Naive thymus-derived CD8-positive, alpha-beta T cell (primary cell): ENCODE measurements around the gene ZBTB16. TPM values are rescaled to one million over a fixed set of nuclear protein-coding genes. Genes with fewer than 3 reads are reported as not detected.

ENCODE experiments used
- ATAC-seq, 2 donors: fragments of 150-1000 bp; cut with Tn5 transposase in 1 of 2; sonication (Bioruptor Pico), chemical (Tn5 transposase) in 1 of 2; 1 replicate in 1 of 2; 2 replicates in 1 of 2; pipeline ENCODE4 v1.10.0; 2021; ENCODE audit warnings: mild to moderate bottlenecking in 2 of 2, moderate library complexity in 2 of 2
- POLR2A ChIA-PET: fragments of 350-600 bp; sonication (Branson Sonifier 250); formaldehyde crosslinking; loops from one replicate; lab custom pipeline; 2021; ENCODE audit warnings: antibody characterized with exemption; lab: Charles Lee
- DNase-seq, 10 donors: peaks; one replicate each; pipeline versions ENCODE4 v3.0.0 to v3.0.0-alpha.2; 2020 to 2022
- H3K27ac Mint-ChIP-seq, 10 donors: one replicate each; pipeline ENCODE4 v1.8.0; 2020 to 2022; ENCODE audit warnings: mild to moderate bottlenecking in 10 of 10, mixed read lengths in 10 of 10, moderate library complexity in 4 of 10, inconsistent platforms in 1 of 10
- H3K27me3 Mint-ChIP-seq, 5 donors: one replicate each; pipeline ENCODE4 v1.8.0; 2021 to 2022; ENCODE audit warnings: mixed read lengths in 5 of 5
- H3K36me3 Mint-ChIP-seq, 3 donors: one replicate each; pipeline ENCODE4 v1.8.0; 2020 to 2022; ENCODE audit warnings: mixed read lengths in 3 of 3, mild to moderate bottlenecking in 2 of 3, inconsistent platforms in 1 of 3
- H3K4me1 Mint-ChIP-seq, 4 donors: one replicate each; pipeline ENCODE4 v1.8.0; 2021 to 2022; ENCODE audit warnings: mixed read lengths in 4 of 4
- H3K4me3 Mint-ChIP-seq, 10 donors: one replicate each; pipeline ENCODE4 v1.8.0; 2020 to 2022; ENCODE audit warnings: mild to moderate bottlenecking in 10 of 10, mixed read lengths in 10 of 10, moderate library complexity in 6 of 10, inconsistent platforms in 1 of 10
- H3K9me3 Mint-ChIP-seq, 9 donors: one replicate each; pipeline ENCODE4 v1.8.0; 2020 to 2022; ENCODE audit warnings: mixed read lengths in 9 of 9, mild to moderate bottlenecking in 3 of 9, inconsistent platforms in 1 of 9, moderate library complexity in 1 of 9
- polyA plus RNA-seq, 3 donors: library from polyadenylated mRNA; unstranded; fragments of 300-500 nt; fragmentation: Illumina TruSeq; gene quantifications; one replicate each; pipeline ENCODE4 v1.2.3, GENCODE V29; 2021
- total RNA-seq, 8 experiments: library from RNA in 2 of 8; stranded (reverse) in 2 of 8; gene quantifications; one replicate each; pipeline ENCODE4 v1.2.3 and lab custom pipeline; 2021 to 2026

ZBTB16 gene
- total and polyA plus RNA-seq, 5 experiments from 2014 or later: 0.21 to 7.5 (median 2.5) TPM

- POLR2A ChIA-PET: interaction anchor here (0.9 to 1.0 kb wide), 2 partner anchors 10 to 18 kb away, joined by 3 to 4 read pairs; no protein-coding TSS in a partner anchor
- peaks cover 6 to 33% (median 15%) of the 10 kb centered on the region in 5 donors for H3K27me3 Mint-ChIP-seq
- peaks cover 0 to 2% (median 0%) of the 10 kb centered on the region in 3 donors for H3K36me3 Mint-ChIP-seq
- H3K27ac Mint-ChIP-seq: peak overlapping the region in 1 of 10 donors; percentile 67
- no peak overlapping the region for H3K4me3 Mint-ChIP-seq
- no peaks in the 10 kb centered on the region for H3K9me3 Mint-ChIP-seq
- H3K4me1 Mint-ChIP-seq: peaks cover 14 to 48% (median 19%) of the 10 kb centered on the region in 4 donors
- ATAC-seq: no peak
- no peak for DNase-seq
These were observed 57.3 kb downstream of the ZBTB16 start for GRCh38 chr11:114116800-114117199.

GRCh38 chr11:114120606-114121005, 61.1 kb downstream of the ZBTB16 start:
- Mint-ChIP-seq H3K4me3 (no peak overlapping the region), H3K9me3 (no peaks in the 10 kb centered on the region), H3K27me3 (peaks cover 0 to 17% (median 11%) of the 10 kb centered on the region in 5 donors), H3K36me3 (peaks cover 0 to 2% (median 0%) of the 10 kb centered on the region in 3 donors), H3K4me1 (peaks cover 19 to 40% (median 22%) of the 10 kb centered on the region in 4 donors), H3K27ac (peak overlapping the region in 1 of 10 donors; percentile 37)
- POLR2A ChIA-PET: no interaction called here
- no peak for DNase-seq
- no peak for ATAC-seq

- Mint-ChIP-seq H3K4me1 (peaks cover 19 to 40% (median 22%) of the 10 kb centered on the region in 4 donors), H3K9me3 (no peaks in the 10 kb centered on the region), H3K27me3 (peaks cover 0 to 17% (median 11%) of the 10 kb centered on the region in 5 donors), H3K27ac (no peak overlapping the region), H3K4me3 (no peak overlapping the region), H3K36me3 (peaks cover 0 to 2% (median 0%) of the 10 kb centered on the region in 3 donors)
- ATAC-seq (no peak), DNase-seq (no peak)
- POLR2A ChIA-PET: no interaction called here
These were observed 61.6 kb downstream of the ZBTB16 start for GRCh38 chr11:114121138-114121537.

GRCh38 chr11:114121804-114122504, 62.4 kb downstream of the ZBTB16 start:
- H3K4me3 Mint-ChIP-seq: no peak overlapping the region
- H3K9me3 Mint-ChIP-seq: no peaks in the 10 kb centered on the region
- POLR2A ChIA-PET: no interaction called here
- DNase-seq (no peak), ATAC-seq (no peak)
- peaks cover 0 to 9% (median 6%) of the 10 kb centered on the region in 5 donors for H3K27me3 Mint-ChIP-seq
- no peak overlapping the region for H3K27ac Mint-ChIP-seq
- peaks cover 0 to 2% (median 0%) of the 10 kb centered on the region in 3 donors for H3K36me3 Mint-ChIP-seq
- peaks cover 15 to 37% (median 19%) of the 10 kb centered on the region in 4 donors for H3K4me1 Mint-ChIP-seq

- ATAC-seq (no peak), DNase-seq (no peak)
- peaks cover 10 to 34% (median 18%) of the 10 kb centered on the region in 4 donors for H3K4me1 Mint-ChIP-seq
- peaks cover 0 to 3% (median 0%) of the 10 kb centered on the region in 5 donors for H3K27me3 Mint-ChIP-seq
- POLR2A ChIA-PET: no interaction called here
- H3K27ac Mint-ChIP-seq: no peak overlapping the region
- no peak overlapping the region for H3K4me3 Mint-ChIP-seq
- H3K9me3 Mint-ChIP-seq: no peaks in the 10 kb centered on the region
- H3K36me3 Mint-ChIP-seq: peaks cover 0 to 2% (median 0%) of the 10 kb centered on the region in 3 donors
These were observed 63.2 kb downstream of the ZBTB16 start for GRCh38 chr11:114122686-114123085.

- Mint-ChIP-seq H3K27me3 (peaks cover 0 to 3% (median 0%) of the 10 kb centered on the region in 5 donors), H3K27ac (no peak overlapping the region), H3K4me3 (no peak overlapping the region), H3K36me3 (peaks cover 0 to 2% (median 0%) of the 10 kb centered on the region in 3 donors), H3K4me1 (peaks cover 10 to 41% (median 18%) of the 10 kb centered on the region in 4 donors), H3K9me3 (no peaks in the 10 kb centered on the region)
- POLR2A ChIA-PET: no interaction called here
- no peak for ATAC-seq
- no peak for DNase-seq
These were observed 64.3 kb downstream of the ZBTB16 start for GRCh38 chr11:114123692-114124330.

GRCh38 chr11:114124601-114125144, 65.2 kb downstream of the ZBTB16 start:
- Mint-ChIP-seq H3K4me1 (peaks cover 16 to 43% (median 23%) of the 10 kb centered on the region in 4 donors), H3K27me3 (peaks cover 0 to 3% (median 0%) of the 10 kb centered on the region in 5 donors), H3K36me3 (no peaks in the 10 kb centered on the region), H3K4me3 (no peak overlapping the region), H3K9me3 (no peaks in the 10 kb centered on the region), H3K27ac (no peak overlapping the region)
- ATAC-seq (no peak), DNase-seq (no peak)
- POLR2A ChIA-PET: interaction anchor here (0.7 kb wide), 1 partner anchor 68 kb away, joined by 4 read pairs; no protein-coding TSS in a partner anchor

- no peaks in the 10 kb centered on the region for H3K36me3 Mint-ChIP-seq
- peaks cover 0 to under 1% (median 0%) of the 10 kb centered on the region in 5 donors for H3K27me3 Mint-ChIP-seq
- no peak overlapping the region for H3K4me3 Mint-ChIP-seq
- H3K9me3 Mint-ChIP-seq: no peaks in the 10 kb centered on the region
- no peak for ATAC-seq
- no peak for DNase-seq
- peak overlapping the region in 1 of 10 donors; percentile 10 for H3K27ac Mint-ChIP-seq
- peaks cover 21 to 48% (median 29%) of the 10 kb centered on the region in 4 donors for H3K4me1 Mint-ChIP-seq
- POLR2A ChIA-PET: no interaction called here
These were observed 66.0 kb downstream of the ZBTB16 start for GRCh38 chr11:114125531-114125930.

GRCh38 chr11:114125959-114126358, 66.4 kb downstream of the ZBTB16 start:
- H3K27me3 Mint-ChIP-seq: no peaks in the 10 kb centered on the region
- H3K4me1 Mint-ChIP-seq: peaks cover 22 to 50% (median 33%) of the 10 kb centered on the region in 4 donors
- POLR2A ChIA-PET: no interaction called here
- no peaks in the 10 kb centered on the region for H3K36me3 Mint-ChIP-seq
- ATAC-seq (no peak), DNase-seq (no peak)
- H3K9me3 Mint-ChIP-seq: no peaks in the 10 kb centered on the region
- no peak overlapping the region for H3K4me3 Mint-ChIP-seq
- peak overlapping the region in 1 of 10 donors; percentile 47 for H3K27ac Mint-ChIP-seq

- no peaks in the 10 kb centered on the region for H3K9me3 Mint-ChIP-seq
- peaks cover 16 to 50% (median 34%) of the 10 kb centered on the region in 4 donors for H3K4me1 Mint-ChIP-seq
- peak overlapping the region in 1 of 10 donors; percentile 41 for H3K27ac Mint-ChIP-seq
- POLR2A ChIA-PET: interaction anchor here (0.5 to 1.1 kb wide), 3 partner anchors 14 to 57 kb away, joined by 3 read pairs; no protein-coding TSS in a partner anchor
- no peaks in the 10 kb centered on the region for H3K27me3 Mint-ChIP-seq
- H3K36me3 Mint-ChIP-seq: no peaks in the 10 kb centered on the region
- H3K4me3 Mint-ChIP-seq: no peak overlapping the region
- ATAC-seq: no peak
- DNase-seq: no peak
These were observed 68.9 kb downstream of the ZBTB16 start for GRCh38 chr11:114128399-114128798.

GRCh38 chr11:114129142-114129541, 69.6 kb downstream of the ZBTB16 start:
- Mint-ChIP-seq H3K9me3 (no peaks in the 10 kb centered on the region), H3K36me3 (no peaks in the 10 kb centered on the region), H3K27ac (peak overlapping the region in 1 of 10 donors; percentile 41), H3K4me3 (peak overlapping the region in 1 of 10 donors; percentile 11), H3K27me3 (no peaks in the 10 kb centered on the region), H3K4me1 (peaks cover 16 to 57% (median 35%) of the 10 kb centered on the region in 4 donors)
- ATAC-seq (no peak), DNase-seq (no peak)
- POLR2A ChIA-PET: interaction anchor here (1.1 kb wide), 1 partner anchor 15 kb away, joined by 3 read pairs; no protein-coding TSS in a partner anchor

GRCh38 chr11:114129699-114130098, 70.2 kb downstream of the ZBTB16 start:
- ATAC-seq: no peak
- Mint-ChIP-seq H3K27ac (peak overlapping the region in 2 of 10 donors; percentile 22 to 41), H3K27me3 (no peaks in the 10 kb centered on the region), H3K4me3 (peak overlapping the region in 2 of 10 donors; percentile 11 to 44), H3K4me1 (peaks cover 18 to 59% (median 37%) of the 10 kb centered on the region in 4 donors), H3K9me3 (no peaks in the 10 kb centered on the region), H3K36me3 (no peaks in the 10 kb centered on the region)
- POLR2A ChIA-PET: interaction anchor here (0.6 to 0.8 kb wide), 2 partner anchors 13 to 60 kb away, joined by 3 to 8 read pairs; no protein-coding TSS in a partner anchor
- no peak for DNase-seq
